ENCODE results near the gene SERPINB5.

DNA sequence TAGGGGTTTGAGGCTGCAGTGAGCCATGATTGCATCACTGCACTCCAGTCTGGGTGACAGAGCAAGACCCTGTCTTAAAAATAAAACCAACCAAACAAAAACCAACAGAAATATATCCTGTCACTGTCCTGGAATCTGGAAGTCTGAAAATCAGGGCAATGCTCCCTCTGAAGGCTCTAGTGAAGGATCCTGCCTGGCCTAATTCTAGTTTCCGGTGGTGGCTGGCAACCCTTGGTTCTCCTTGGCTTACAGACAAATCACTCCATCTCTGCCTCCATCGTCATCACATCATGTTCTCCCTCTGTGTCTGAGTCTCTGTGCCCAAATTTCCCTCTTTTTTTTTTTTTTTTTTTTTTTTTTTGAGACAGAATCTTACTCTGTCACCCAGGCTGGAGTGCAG is 38.6 kb upstream of the SERPINB5 start:
- TF ChIP-seq EZH2 (IDR thresholded peaks at IDR 0.05; ENCODE audit: borderline replicate concordance, low read depth, low read length, severe bottlenecking) = no peak
- TF ChIP-seq, protein P1, sequence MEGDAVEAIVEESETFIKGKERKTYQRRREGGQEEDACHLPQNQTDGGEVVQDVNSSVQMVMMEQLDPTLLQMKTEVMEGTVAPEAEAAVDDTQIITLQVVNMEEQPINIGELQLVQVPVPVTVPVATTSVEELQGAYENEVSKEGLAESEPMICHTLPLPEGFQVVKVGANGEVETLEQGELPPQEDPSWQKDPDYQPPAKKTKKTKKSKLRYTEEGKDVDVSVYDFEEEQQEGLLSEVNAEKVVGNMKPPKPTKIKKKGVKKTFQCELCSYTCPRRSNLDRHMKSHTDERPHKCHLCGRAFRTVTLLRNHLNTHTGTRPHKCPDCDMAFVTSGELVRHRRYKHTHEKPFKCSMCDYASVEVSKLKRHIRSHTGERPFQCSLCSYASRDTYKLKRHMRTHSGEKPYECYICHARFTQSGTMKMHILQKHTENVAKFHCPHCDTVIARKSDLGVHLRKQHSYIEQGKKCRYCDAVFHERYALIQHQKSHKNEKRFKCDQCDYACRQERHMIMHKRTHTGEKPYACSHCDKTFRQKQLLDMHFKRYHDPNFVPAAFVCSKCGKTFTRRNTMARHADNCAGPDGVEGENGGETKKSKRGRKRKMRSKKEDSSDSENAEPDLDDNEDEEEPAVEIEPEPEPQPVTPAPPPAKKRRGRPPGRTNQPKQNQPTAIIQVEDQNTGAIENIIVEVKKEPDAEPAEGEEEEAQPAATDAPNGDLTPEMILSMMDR (IDR thresholded peaks at IDR 0.05; ENCODE audit: borderline replicate concordance, extremely low read depth, low read length, poor library complexity, severe bottlenecking) = no peak
